GM19463 (cell line): ENCODE data around the gene WDR81.
"Not testable (repeated sequence)": the region's sequence is repeated elsewhere in the genome, so short reads cannot be mapped to it uniquely, and the experiment has no call there.

Experiments used
- ATAC-seq: cut with Tn5 transposase; IDR thresholded peaks from one replicate; pipeline ENCODE4 v1.9.1; 2021; ENCODE audit warnings: mild to moderate bottlenecking, moderate library complexity; ENCODE audit not compliant: unreplicated experiment

The WDR81 gene

DNA sequence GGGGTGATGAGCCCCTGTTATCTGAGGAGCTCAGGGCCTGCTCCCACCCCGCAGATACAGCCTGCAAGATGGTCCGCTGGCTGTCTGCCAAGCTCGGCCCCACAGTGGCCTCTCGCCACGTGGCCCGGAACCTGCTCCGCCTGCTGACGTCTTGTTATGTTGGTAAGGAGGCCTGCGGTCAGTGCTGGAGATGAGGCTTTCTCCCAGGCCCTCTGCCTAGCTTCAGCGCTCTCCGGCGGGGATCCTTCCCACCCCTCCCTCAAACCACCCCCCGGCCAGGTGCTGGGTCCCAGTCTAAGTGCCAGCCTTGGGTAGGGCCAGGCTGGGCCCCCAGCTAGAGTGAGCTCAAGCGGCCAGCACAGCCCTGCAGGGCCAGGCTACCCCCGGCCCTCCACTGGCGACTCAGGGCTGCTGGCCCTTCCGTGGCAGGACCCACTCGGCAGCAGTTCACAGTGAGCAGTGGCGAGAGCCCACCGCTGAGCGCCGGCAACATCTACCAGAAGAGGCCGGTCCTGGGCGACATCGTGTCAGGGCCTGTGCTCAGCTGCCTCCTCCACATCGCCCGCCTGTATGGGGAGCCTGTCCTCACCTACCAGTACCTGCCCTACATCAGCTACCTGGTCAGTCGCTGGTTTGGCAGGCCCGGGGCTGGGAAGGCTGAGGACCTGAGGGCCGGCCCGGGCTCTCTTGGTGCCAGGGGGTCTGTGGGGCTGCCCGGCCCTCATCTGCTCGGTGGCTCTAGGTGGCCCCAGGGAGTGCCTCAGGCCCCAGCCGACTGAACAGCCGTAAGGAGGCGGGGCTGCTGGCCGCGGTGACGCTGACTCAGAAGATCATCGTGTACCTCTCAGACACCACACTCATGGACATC, 6.1 kb downstream of the WDR81 start:
- ATAC-seq: no peak

DNA sequence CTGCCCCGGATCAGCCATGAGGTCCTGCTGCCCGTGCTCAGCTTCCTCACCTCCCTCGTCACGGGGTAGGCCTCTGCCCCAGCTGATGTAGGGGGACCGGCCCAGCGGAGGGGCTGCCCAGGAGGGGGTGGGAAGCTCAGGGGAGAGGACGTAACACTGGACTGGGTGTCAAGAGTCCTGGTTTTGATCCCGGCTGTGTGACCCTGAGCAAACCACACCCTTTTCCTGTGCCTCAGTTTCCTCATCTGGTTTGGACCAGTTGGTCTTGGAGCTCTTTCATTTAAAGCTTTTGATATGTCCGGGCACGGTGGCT, 6.6 kb downstream of the WDR81 start:
- ATAC-seq: no peak

DNA sequence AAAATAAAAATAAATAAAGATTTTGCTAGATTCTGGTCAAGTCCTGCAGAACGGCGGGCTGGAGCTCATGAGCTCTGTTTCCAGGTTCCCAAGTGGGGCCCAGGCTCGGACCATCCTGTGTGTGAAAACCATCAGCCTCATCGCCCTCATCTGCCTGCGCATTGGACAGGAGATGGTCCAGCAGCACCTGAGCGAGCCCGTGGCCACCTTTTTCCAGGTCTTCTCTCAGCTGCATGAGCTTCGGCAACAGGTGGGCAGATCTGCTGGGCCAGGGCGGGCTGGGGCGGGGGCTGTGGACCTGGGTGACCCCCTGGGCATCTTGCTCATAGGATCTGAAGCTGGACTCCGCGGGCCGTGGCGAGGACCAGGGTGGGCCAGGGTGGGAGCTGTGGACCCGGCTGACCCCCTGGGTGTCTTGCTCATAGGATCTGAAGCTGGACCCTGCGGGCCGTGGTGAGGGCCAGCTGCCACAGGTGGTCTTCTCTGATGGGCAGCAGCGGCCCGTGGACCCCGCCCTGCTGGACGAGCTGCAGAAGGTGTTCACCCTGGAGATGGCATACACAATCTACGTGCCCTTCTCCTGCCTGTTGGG, 7.8 kb downstream of the WDR81 start:
- ATAC-seq: no peak

DNA sequence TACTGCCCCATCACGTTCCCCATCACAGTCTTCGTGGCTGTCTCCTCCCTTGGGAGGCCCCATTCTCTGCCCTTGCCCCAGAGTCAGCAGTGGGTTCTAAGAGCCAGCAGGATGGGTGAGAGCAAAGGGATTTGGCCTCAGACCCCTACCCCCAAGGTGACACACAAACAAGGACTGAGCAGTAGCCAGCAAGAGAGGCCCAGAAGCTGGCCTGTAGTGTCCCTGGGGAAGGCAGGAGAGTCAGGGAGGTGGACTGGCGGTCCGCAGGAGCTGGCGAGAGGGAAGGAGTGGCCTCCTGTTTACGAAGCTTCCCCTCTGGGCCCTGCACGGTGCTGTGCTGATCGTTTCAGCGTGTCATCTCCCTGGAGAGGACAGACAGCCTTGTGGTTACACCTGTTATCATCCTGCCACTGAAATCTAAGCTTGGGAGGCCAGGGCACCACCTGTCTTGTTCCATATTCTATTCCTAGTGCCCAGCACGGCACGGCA, 8.4 kb downstream of the WDR81 start:
- no peak for ATAC-seq

DNA sequence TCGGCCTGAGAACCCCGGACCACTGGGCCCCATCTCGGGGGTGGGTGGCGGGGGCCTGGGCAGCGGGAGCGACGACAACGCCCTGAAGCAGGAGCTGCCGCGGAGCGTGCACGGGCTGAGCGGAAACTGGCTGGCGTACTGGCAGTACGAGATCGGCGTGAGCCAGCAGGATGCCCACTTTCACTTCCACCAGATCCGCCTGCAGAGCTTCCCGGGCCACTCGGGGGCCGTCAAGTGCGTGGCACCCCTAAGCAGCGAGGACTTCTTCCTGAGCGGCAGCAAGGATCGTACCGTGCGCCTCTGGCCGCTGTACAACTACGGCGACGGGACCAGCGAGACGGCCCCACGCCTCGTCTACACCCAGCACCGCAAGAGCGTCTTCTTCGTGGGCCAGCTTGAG, 9.3 kb downstream of the WDR81 start:
- ATAC-seq: no peak

DNA sequence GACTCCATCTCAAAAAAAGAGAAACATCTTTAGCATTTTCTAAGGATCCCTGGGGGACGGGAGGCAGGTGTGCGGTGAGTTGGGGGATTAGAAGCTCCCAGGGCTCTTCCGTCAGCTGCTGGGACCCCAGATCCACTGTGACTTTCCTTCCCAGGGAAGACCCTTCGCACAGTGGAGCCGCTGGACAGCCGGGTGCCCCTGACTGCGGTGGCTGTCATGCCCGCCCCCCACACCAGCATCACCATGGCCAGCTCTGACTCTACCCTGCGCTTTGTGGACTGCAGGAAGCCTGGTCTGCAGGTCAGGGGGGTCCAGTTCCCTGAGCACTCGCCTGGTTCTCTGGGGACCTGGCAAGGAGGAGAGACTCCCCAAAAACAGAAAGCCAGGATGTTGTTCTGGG, 10.9 kb downstream of the WDR81 start:
- ATAC-seq: no peak

DNA sequence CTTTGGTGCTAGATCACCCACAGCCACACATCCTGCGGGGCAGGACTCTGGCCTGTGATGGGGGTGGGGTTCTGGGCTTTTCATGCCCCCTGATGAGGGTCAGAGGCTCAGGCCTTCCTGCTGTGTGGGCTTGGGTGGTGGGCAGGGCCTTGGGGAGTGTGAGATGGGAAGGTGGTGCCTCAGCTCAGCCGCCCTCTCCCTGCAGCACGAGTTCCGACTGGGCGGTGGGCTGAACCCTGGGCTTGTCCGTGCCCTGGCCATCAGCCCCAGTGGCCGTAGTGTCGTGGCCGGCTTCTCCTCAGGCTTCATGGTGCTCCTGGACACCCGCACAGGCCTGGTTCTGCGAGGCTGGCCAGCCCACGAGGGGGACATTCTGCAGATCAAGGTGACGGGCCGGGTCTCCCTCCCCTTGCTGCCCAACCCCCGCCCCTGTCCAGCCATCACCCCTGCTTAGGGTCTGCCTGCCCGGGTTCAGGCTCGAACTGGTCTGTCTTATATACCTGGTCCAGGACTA, 11.4 kb downstream of the WDR81 start:
- no peak for ATAC-seq

DNA sequence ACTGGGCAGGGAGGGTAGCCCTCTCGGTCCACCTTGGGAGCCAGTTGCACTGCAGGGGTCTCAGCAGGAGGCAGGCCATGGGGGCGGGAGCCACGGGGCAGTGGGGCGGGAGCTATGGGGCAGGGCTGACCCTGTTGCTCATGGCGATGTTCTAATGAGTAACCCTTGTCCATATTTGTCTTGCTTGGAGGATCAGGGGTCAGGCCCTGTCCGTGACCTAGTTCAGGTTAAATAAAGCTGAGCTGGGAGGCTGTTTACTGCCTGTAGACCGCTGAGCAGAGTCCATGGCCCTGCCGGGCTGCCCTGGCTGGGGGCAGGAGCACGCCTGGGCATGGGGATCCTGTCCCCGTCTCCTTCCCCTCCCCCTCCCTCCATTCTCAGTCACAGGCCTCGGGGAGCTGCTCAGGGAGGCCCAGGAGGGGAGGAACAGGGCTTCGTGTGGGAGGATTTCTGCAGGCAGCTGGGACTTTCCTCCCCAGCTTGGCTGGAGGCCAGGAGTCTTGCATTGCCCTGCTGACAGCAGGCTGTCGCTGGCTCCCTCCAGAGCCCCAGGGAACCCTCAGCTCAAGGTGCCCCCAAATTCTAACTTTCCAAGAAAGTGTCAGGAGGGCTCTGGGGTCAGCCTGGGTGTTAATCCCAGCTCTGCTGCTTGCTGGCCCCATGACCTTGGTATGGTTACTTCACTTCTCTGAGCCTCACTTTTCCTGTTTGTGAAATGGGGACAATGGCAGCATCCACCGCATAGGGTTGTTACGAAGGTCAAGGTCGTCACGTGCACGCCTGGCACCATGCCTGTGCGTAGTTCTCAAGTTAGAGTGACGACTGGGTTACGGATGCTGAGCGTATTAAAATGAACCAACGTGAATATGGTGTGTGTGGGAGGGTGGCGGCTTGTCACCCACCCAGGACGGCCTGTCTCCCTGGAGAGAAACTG, 12.1 kb downstream of the WDR81 start:
- ATAC-seq: peak; percentile 44

DNA sequence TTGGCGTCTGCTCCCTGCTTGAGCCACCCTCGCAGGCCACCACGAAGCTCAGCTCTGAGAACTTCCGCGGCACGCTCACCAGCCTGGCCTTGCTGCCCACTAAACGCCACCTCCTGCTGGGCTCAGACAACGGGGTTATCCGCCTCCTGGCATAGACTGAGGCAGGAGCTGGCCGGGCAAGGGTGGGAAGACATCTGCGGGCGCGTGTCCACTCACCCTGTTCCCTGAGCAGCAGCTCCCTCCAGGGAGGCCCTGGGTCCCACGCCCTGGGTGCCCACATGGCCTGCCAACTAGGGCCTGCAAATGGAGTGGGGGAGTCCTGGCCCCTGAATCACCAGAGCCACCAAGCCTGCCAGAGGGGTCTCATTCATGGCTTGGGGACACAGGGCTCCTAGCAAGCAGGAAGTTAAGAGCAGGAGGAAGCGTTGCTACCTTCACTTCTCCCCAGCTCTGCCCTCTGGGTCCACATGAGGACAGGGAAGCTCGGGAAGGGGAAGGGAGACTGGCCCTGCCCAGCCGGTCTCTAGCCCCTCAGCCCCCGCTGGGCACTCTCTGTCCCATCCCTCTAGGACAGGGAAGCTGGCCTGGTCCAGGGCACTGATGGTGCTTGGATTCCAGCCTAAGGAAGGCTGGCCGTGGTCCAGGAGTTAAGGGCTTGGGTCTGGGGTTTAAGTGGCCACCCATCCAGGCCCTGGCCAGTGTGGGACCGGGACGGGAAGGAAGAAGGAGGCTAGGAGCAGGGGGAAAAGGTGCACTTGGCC, 13.2 kb downstream of the WDR81 start:
- ATAC-seq: no peak

DNA sequence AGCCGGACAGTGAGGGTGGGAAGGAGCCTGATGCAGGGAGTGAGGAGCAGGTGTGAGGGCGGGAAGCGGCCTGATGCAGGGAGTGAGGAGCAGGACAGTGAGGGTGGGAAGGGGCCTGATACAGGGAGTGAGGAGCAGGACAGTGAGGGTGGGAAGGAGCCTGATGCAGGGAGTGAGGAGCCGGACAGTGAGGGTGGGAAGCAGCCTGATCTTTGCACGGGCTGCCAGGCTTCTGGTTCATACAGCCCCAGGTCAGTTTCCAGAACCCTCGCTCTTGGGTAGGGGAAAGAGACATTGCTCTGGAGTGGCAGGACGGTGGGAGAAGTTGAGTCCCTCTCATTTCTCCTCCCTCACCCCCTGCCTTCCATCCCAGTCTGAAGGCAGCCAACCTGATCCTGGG, 17.4 kb downstream of the WDR81 start:
- ATAC-seq: not testable (repeated sequence)

DNA sequence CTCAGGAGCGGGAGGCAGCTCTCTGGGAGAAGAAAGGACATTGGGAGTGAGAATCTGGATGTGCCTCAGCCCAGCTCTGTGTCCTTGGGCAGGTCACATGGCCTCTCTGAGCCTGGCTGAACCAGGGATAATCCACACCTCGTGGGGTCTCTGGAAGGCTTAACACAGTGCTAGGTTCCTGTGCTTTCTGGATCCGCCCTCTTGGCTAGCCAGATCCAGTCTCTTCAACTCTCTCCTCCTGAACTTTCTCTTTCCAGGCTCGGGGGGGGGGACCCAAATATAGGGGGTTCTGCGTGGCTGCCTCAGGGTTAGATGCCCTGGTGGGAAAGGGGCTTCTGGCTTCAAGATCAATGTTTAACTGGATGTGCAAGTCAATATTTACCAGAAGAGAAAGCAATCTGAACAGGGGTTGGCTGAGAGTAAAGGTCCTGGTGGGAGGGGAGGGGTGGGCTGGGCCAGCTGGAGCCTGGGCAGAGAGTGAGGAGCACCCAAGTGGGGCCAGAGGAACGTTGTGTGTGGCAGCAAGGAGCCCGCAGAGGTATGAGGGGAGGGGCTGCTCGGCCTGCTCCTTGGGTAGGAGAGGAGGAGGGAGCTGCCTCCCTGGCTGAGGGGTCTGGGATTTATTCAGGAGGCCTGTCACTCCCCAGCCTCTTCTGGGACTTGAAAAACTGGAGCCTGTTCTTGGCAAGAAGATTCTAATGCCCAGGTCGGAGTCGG, 18.0 kb downstream of the WDR81 start, which contains the start of gene SERPINF2:
Gene SERPINF2, plus strand, starts transcription at position 501 of the 717 bp plus-strand sequence. CDS start 2,125 bp downstream, outside the sequence.
- ATAC-seq: no peak

DNA sequence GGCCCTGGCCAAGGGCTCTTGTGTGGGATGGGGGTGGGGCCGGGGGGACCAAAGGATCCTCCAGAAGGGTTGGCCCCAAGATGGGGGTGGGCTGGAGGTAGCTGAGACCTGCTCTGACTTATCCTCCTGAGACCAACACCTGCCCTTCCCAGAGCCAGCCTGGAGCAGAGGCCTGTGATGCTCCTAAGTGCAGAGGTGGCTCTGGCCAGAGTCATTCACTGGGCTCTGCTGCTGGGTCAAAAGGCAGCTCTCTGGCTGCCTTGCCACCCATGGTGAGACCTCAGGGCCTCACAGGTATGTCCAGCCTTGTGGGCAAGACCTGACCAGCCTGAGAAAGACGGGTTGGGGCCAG, 18.6 kb downstream of the WDR81 start:
- ATAC-seq: no peak

DNA sequence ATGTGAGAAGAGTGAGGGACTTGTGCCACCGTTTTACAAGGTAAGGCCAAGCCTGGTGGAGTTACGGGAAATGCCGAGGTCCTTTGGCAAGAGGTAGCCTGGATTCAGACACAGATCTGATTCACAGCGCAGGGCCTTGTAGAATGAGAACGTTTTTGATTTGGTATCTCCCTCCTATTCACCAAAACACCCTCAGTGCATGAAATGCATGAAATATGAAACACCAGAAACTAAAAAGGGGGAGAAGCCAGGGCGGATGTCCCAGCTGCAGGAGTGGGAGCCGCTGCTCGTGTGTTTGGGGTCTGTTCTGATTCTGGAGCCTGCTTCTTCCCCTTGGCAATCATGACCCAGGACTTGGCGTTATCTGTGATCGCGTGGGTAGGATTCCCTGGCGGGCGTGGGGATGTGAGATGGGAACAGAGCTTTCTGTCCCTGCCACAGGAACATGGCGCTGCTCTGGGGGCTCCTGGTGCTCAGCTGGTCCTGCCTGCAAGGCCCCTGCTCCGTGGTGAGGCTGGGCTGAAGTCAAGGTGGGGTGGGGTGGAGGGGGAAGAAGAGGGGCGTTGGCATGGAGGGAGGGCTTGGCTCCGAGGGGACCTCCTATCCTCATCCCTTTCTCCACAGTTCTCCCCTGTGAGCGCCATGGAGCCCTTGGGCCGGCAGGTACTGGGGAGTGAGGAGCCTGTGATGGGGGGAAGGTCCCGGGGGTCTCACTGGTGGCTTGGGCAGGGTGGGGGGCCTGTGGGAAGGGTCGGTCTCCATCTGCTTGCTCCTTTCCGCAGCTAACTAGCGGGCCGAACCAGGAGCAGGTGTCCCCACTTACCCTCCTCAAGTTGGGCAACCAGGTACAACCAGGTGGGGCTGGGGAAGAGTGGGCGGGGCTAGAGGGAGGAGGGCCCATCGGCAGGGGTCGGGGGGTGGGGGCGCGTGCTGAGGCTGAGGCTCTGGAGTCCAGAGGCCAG, 20.3 kb downstream of the WDR81 start:
- no peak for ATAC-seq

DNA sequence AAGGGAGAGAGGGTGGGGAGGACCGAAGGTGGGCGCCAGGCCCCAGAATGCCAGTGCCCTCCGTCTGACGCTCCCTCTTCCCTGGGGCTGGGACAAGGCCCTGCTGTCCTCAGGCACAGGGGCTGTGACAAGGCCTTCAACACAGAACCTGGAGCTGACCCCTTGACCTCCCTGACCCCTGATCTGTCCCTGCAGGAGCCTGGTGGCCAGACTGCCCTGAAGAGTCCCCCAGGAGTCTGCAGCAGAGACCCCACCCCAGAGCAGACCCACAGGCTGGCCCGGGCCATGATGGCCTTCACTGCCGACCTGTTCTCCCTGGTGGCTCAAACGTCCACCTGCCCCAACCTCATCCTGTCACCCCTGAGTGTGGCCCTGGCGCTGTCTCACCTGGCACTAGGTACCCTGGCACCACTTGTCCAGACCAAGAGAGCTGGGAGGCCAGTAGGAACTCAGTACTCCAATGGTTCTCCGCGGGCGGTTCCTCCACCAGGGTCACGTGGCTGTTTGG, 21.1 kb downstream of the WDR81 start:
- no peak for ATAC-seq

DNA sequence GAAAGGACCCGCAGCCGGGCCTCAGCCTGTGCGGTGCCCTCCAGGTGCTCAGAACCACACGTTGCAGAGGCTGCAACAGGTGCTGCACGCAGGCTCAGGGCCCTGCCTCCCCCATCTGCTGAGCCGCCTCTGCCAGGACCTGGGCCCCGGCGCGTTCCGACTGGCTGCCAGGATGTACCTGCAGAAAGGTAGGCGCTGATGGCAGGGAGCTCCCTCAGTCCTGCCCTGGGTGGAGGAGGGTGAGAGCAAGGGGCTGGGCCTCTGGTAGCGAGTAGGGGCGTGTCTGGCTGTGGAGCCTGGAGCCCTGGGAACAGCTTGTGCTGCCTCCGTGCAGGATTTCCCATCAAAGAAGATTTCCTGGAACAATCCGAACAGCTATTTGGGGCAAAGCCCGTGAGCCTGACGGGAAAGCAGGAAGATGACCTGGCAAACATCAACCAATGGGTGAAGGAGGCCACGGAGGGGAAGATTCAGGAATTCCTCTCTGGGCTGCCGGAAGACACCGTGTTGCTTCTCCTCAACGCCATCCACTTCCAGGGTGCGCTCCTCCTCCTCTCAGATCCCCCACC, 22.6 kb downstream of the WDR81 start:
- ATAC-seq: no peak

DNA sequence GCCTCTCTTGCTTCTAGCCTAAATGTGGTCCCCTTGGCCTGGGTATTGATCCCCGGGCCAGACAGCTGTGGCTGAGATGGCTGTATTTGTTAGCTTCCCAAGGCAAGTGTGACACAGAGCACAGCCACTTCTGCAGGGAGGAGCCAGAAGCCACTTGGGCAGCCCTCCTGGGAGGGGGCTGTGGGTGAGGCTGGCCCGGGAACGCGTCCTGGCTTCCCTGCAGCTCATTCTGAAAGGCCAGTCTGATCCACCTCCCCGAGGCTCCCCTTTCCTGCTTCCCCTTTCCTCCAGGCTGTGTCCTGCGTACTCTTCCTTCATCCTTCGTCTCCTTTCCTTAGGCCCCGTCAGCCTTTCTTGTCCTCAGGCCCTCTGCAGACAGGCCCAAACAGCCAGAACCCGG, 26.1 kb downstream of the WDR81 start:
- ATAC-seq: no peak

DNA sequence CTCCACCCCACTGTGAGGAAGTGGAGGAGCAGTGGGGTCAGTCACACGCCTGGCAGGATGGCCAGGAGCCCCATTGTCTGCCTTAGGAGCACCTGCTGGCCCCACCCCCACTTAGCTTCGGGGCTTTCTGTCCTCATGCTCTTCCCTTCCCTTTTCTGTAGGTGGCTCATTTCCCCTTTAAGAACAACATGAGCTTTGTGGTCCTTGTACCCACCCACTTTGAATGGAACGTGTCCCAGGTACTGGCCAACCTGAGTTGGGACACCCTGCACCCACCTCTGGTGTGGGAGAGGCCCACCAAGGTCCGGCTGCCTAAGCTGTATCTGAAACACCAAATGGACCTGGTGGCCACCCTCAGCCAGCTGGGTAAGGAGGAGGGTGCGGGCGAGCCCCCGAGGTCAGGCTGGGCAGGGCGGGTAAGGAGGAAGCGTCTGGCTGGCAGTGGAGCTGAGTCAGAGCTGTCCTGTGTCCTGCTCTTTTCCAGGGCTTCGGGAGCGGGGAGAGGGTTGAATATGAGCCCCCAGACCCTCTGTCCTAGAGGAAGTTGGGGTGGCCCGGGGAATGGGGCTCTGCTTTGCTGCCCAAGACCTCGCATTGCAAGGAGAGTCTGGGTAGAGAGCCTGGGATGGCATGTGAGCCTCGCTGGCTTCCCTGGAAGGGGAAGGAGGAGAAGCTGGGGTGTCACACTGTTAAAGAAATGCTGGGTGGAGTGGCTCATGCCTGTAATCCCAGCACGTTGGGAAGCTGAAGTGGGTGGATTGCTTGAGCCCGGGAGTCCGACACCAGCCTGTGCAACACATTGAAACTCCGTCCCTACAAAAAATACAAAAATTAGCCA, 28.1 kb downstream of the WDR81 start:
- no peak for ATAC-seq
